ENCODE data around the gene TRAM2. TPM values are rescaled to one million over a fixed set of nuclear protein-coding genes. Genes with fewer than 3 reads are reported as not detected.

The TRAM2 gene
- total and polyA plus RNA-seq, 2 of the 8 experiments (the other 6 are each of a cell fraction or from before 2014, with no cell fraction given) = 9.0 to 21.4 TPM

- no peaks in the 10 kb centered on the region for H3K9me3 ChIP-seq (ENCODE audit: insufficient read depth in 2 of 2, low read depth in 1 of 2, low read length in 1 of 2)
- CTCF ChIA-PET (ENCODE audit: partially characterized antibody) = interaction anchor here (0.6 to 2.1 kb wide), 2 partner anchors 23 to 73 kb away, joined by 3 to 4 read pairs; no protein-coding TSS in a partner anchor
- DNase-seq (ENCODE audit: low read depth in 1 of 2, low spot score in 2 of 2) = peak in 1 of 2 experiments; percentile 26
- H4K91ac ChIP-seq (replicated peaks; ENCODE audit: insufficient read length, low read length) = no peak overlapping the region
- H3K36me3 ChIP-seq (ENCODE audit: control insufficient read depth in 2 of 4, insufficient read depth in 4 of 4, low read length in 3 of 4) = no peaks in the 10 kb centered on the region
- H3K27ac ChIP-seq (ENCODE audit: low read depth, low read length) = no peak overlapping the region
- no peaks in the 10 kb centered on the region for H4K20me1 ChIP-seq (replicated peaks in 1 of 2; ENCODE audit: control insufficient read depth in 1 of 2, insufficient read depth in 2 of 2, low read length in 2 of 2)
- H4K5ac ChIP-seq (ENCODE audit: insufficient read length, low read depth, low read length) = no peak overlapping the region
- TF ChIP-seq ASH2L (IDR thresholded peaks at IDR 0.05; ENCODE audit: low read length) = no peak
- no peak for TF ChIP-seq RFX5 (IDR thresholded peaks at IDR 0.05; ENCODE audit: borderline replicate concordance, low read depth, low read length)
- no peak for TF ChIP-seq SAP30 (IDR thresholded peaks at IDR 0.05; ENCODE audit: insufficient read depth, insufficient replicate concordance, low read length)
- TF ChIP-seq SP1 (IDR thresholded peaks at IDR 0.05; ENCODE audit: low read depth, low read length) = no peak
- TF ChIP-seq ATF3 (IDR thresholded peaks at IDR 0.05; ENCODE audit: insufficient read depth, low read depth, low read length) = no peak
- no peak for TF ChIP-seq KDM4A (IDR thresholded peaks at IDR 0.05; ENCODE audit: low read depth, low read length, severe bottlenecking)
- TF ChIP-seq CEBPB (IDR thresholded peaks at IDR 0.05; ENCODE audit: low read depth, low read length) = no peak
- TF ChIP-seq BRCA1 (IDR thresholded peaks at IDR 0.05; ENCODE audit: low read depth, low read length) = no peak
- no peak for TF ChIP-seq SRF (IDR thresholded peaks at IDR 0.05; ENCODE audit: low read depth, low read length)
- no peak for FAIRE-seq
- no peak overlapping the region for H2BK120ac ChIP-seq (replicated peaks; ENCODE audit: low read depth, low read length)
- H2BK12ac ChIP-seq (ENCODE audit: low read depth, low read length) = no peak overlapping the region
- WGBS, 2 experiments (ENCODE audit: extremely low coverage in 1 of 2, insufficient coverage in 1 of 2, insufficient read length in 1 of 2, insufficient replicate concordance in 2 of 2, low coverage in 1 of 2, low lambda C conversion rate in 2 of 2, missing lambda C conversion rate in 1 of 2) = 89% methylated on average over 14 of the region's 14 CpGs; no CpG with 5 or more reads in 1 of the 2 experiments
- H2BK20ac ChIP-seq (ENCODE audit: low read length) = no peak overlapping the region
- H3K18ac ChIP-seq (ENCODE audit: extremely low read depth, low read length) = no peak overlapping the region
- no peak overlapping the region for H3K4me2 ChIP-seq (ENCODE audit: insufficient read depth in 1 of 2, low read depth in 2 of 2, low read length in 2 of 2)
- H3K4me1 ChIP-seq (replicated peaks in 1 of 4; ENCODE audit: control insufficient read depth in 3 of 4, insufficient read depth in 4 of 4, low read length in 3 of 4) = no peaks in the 10 kb centered on the region
- H3K14ac ChIP-seq (ENCODE audit: insufficient read length) = no peak overlapping the region
- H2AFZ ChIP-seq (ENCODE audit: low read length) = no peak overlapping the region
- H3K23me2 ChIP-seq (ENCODE audit: low read depth, low read length) = no peaks in the 10 kb centered on the region
- H3K9ac ChIP-seq (replicated peaks in 1 of 4; ENCODE audit: extremely low read depth in 1 of 4, low read depth in 3 of 4, low read length in 3 of 4) = no peak overlapping the region
- H2AK5ac ChIP-seq (ENCODE audit: low read depth, low read length) = no peak overlapping the region
- H2BK15ac ChIP-seq (ENCODE audit: low read length) = no peak overlapping the region
- H3K56ac ChIP-seq (replicated peaks; ENCODE audit: insufficient read length, low read depth, low read length) = no peak overlapping the region
- H3K27me3 ChIP-seq (replicated peaks in 1 of 4; ENCODE audit: control insufficient read depth in 3 of 4, extremely low read depth in 1 of 4, insufficient read depth in 3 of 4, low read length in 3 of 4) = no peaks in the 10 kb centered on the region
- H4K8ac ChIP-seq (ENCODE audit: extremely low read depth, insufficient read depth, low read length) = no peak overlapping the region
- H3K23ac ChIP-seq (ENCODE audit: insufficient read length) = no peak overlapping the region
- no peak overlapping the region for H3K4ac ChIP-seq (replicated peaks; ENCODE audit: insufficient read length, low read depth, low read length)
- no peak overlapping the region for H2BK5ac ChIP-seq (ENCODE audit: low read depth, low read length)
- no peak overlapping the region for H3K4me3 ChIP-seq (ENCODE audit: extremely low read depth in 1 of 4, insufficient read depth in 2 of 4, low read depth in 3 of 4, low read length in 4 of 4)
- no peaks in the 10 kb centered on the region for H3K79me1 ChIP-seq (ENCODE audit: low read depth, low read length)
- H3K79me2 ChIP-seq (ENCODE audit: control insufficient read depth in 1 of 2, insufficient read depth in 2 of 2, low read length in 2 of 2) = no peaks in the 10 kb centered on the region
- POLR2A ChIA-PET (ENCODE audit: partially characterized antibody) = no interaction called here
These were observed 85.4 kb downstream of the TRAM2 start for GRCh38 chr6:52491203-52492069.
